Measurements from ENCODE around the gene ASAP2.

DNA sequence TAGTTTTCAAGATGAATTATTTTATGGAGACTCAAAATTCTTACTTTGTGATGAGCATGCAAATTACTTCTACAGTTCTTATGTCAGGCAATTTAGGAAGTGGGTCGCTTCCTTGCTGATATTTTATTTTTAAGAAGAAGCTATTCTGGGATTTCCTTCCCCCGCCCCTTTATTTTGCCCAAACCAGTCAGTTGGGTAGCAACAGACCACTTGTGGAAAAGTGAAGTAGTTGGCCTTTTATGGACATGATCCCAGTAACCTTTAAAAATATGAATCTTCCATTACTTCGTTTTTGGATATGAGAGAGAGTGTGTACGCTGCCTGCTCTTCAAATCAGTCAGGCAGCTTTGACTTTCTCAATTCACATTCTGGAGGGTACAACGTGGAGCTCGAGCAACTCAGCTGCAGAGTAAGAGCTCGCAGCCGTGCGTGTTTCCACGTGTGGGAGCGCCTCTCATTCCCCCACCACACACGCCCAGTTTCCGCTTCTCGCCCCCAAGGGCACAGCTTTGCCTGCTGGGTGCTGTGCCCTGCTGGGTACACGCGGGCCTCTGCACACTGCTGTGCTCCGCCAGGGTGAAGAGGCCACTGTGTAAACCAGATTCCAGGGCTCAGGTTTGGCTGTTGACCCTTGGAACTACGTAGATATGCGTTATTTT lies 124.1 kb downstream of the ASAP2 start:
- no peak for TF ChIP-seq MBD2 (IDR thresholded peaks at IDR 0.05; ENCODE audit: borderline replicate concordance, low read depth)
- no peak for TF ChIP-seq DIDO1 (tag; IDR thresholded peaks at IDR 0.05; ENCODE audit: low read depth)
- no peak for TF ChIP-seq KLF1 (tag; IDR thresholded peaks at IDR 0.05)
- TF ChIP-seq POLR2A (conservative IDR thresholded peaks at IDR 0.05), result no peak
- TF ChIP-seq, protein P1, sequence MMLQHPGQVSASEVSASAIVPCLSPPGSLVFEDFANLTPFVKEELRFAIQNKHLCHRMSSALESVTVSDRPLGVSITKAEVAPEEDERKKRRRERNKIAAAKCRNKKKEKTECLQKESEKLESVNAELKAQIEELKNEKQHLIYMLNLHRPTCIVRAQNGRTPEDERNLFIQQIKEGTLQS (IDR thresholded peaks at IDR 0.05), result no peak
- TF ChIP-seq, protein P1 (CRISPR knock-in tag; conservative IDR thresholded peaks at IDR 0.05), result no peak
- no peak for TF ChIP-seq RBBP5 (IDR thresholded peaks at IDR 0.05; ENCODE audit: borderline replicate concordance, insufficient read depth, low read length, poor library complexity, severe bottlenecking)
- TF ChIP-seq, protein P2, sequence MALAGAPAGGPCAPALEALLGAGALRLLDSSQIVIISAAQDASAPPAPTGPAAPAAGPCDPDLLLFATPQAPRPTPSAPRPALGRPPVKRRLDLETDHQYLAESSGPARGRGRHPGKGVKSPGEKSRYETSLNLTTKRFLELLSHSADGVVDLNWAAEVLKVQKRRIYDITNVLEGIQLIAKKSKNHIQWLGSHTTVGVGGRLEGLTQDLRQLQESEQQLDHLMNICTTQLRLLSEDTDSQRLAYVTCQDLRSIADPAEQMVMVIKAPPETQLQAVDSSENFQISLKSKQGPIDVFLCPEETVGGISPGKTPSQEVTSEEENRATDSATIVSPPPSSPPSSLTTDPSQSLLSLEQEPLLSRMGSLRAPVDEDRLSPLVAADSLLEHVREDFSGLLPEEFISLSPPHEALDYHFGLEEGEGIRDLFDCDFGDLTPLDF (CRISPR knock-in tag; IDR thresholded peaks at IDR 0.05), result no peak
